Measurements from ENCODE around the gene CACNA1G.

Gene CACNA1G

DNA sequence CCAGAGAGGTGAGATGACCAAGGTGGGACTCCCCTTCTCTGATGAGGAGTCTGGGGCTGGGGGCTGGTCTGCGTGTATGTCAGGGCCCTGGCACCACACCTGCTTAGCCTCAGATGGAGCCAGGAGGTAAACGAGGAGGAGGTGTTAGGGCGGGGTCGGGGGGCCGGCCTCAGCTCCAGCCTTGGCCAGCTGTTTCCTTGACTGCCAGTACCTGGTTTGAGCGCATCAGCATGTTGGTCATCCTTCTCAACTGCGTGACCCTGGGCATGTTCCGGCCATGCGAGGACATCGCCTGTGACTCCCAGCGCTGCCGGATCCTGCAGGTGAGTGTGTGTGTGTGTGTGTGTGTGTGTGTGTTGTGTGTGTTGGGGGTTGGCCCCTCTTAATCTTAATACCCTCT, 8.1 kb downstream of the CACNA1G start:
- DNase-seq (ENCODE audit: low spot score) = no peak

- DNase-seq (ENCODE audit: low spot score) = no peak
Measured at GRCh38 chr17:50569592-50569991, 9.1 kb downstream of the CACNA1G start.

- no peak for DNase-seq (ENCODE audit: low spot score)
Measured at GRCh38 chr17:50570032-50570431, 9.5 kb downstream of the CACNA1G start.

GRCh38 chr17:50570528-50570927, 10.0 kb downstream of the CACNA1G start:
- no peak for DNase-seq (ENCODE audit: low spot score)

DNA sequence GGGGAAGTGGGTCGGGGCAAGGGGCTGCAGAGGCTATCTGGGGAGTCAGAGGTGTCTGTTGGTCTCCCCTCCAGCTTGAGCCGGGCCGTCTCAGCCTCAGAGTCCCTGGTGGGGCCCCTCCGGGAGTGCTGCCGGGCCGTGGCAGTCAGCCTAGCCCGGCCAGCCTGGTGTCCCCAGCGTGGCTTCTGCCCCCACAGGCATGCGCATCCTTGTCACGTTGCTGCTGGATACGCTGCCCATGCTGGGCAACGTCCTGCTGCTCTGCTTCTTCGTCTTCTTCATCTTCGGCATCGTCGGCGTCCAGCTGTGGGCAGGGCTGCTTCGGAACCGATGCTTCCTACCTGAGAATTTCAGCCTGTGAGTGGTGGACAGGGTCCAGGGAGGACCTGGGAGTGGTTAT, 11.2 kb downstream of the CACNA1G start:
- no peak for DNase-seq (ENCODE audit: low spot score)

GRCh38 chr17:50572541-50572940, 12.0 kb downstream of the CACNA1G start:
- DNase-seq (ENCODE audit: low spot score) = no peak

DNA sequence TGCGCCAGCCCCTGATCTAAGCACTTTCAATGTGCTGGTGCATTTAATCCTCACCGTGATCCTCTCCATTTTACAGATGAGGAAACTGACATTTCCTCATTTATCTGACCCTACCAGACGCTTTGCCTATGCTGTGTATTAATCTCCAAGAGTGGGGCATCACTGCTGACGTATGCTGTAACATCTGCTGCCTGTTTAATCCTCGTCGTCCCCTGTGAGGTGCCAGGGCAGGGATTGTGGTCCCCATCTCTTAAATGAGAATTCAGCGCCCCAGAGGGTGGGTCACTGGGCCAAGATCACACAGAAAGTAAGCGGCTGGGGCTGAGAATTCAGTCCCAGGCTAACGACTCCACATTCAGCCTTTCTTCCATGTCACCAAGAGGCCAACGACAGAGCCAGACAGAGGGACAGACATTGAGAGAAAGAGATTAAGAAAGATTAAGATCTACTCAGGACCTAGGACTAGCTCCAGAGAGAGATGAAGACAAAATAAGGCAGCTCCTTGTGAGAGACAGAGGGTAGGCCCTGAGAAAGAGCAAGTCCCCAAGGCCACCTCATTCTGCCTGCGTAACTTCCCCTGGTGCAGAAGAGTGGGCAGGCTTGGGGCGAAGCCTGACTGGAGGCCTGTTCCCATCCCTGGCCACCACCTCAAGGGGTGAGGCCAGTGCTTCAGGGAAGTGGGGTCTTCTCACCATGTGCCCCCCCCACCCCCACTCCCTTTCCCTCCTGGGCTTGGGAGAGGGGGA, 13.5 kb downstream of the CACNA1G start:
- DNase-seq (ENCODE audit: low spot score) = no peak

- DNase-seq (ENCODE audit: low spot score) = no peak
Measured at GRCh38 chr17:50575581-50576210, 15.2 kb downstream of the CACNA1G start.

- no peak for DNase-seq (ENCODE audit: low spot score)
Measured at GRCh38 chr17:50576864-50577263, 16.3 kb downstream of the CACNA1G start.

- DNase-seq (ENCODE audit: low spot score) = no peak
Measured at GRCh38 chr17:50577451-50577954, 17.0 kb downstream of the CACNA1G start.

- DNase-seq (ENCODE audit: low spot score) = no peak
Measured at GRCh38 chr17:50578173-50578572, 17.7 kb downstream of the CACNA1G start.

- no peak for DNase-seq (ENCODE audit: low spot score)
Measured at GRCh38 chr17:50579399-50579798, 18.9 kb downstream of the CACNA1G start.

DNA sequence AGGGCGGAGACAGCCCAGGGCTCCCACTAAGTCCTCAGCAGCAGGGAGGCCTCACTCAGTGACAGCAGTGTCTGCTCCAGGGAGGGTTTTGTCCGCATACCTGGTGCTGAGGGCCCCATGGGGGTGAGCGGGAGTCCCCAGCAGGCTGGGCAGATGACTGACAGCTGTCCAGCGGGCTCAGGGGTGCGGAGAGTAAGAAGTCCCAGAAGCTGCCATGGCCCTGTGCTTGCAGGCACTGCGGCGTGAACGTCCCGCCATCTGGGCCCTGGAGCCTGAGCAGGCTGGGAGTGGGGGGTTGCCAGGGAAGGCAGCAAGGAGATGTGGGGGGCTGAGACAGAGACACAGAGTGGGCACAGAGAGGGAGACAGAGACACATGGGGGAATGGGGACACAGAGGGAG, 20.1 kb downstream of the CACNA1G start:
- no peak for DNase-seq (ENCODE audit: low spot score)

DNA sequence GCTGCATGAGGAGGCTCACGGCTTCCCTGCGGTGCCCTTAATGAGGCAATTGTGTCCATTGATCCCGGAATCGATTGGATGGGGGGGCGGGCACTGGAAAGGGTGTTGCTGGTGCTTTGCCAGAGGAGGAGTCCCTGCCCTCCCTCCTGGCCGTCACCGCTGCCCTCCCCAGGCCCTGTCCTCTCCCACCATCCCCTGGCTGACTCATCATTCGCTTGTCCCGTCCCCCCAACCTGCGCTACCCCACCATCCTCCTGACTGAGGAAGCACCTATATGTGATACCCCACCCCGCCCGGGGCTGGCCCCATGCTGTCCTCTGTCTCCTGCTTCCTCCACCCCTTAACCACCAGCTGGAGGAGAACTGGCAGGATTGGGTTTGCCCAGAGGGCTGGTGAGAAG, 20.8 kb downstream of the CACNA1G start:
- DNase-seq (ENCODE audit: low spot score) = no peak

DNA sequence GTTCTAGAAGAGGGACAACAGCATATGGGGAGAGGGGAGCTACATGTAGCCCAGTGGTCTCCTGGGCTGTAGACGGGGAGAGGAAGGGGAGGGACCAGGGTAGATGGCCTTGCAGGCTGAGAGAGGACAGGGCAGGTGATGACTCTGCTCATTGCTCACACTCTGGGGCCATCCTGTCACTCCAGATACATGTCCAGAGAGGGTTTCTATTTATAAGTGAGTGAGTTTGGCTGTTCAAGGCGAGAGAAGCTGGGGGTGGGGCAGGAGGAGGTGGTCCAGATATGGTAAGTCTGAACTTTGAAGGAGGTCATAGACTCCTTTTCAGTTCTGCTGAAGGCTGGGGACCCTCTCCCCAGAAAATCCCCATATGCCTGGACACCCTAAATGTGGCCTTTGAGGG, 22.2 kb downstream of the CACNA1G start:
- no peak for DNase-seq (ENCODE audit: low spot score)

- DNase-seq (ENCODE audit: low spot score) = no peak
Measured at GRCh38 chr17:50583641-50584040, 23.1 kb downstream of the CACNA1G start.

DNA sequence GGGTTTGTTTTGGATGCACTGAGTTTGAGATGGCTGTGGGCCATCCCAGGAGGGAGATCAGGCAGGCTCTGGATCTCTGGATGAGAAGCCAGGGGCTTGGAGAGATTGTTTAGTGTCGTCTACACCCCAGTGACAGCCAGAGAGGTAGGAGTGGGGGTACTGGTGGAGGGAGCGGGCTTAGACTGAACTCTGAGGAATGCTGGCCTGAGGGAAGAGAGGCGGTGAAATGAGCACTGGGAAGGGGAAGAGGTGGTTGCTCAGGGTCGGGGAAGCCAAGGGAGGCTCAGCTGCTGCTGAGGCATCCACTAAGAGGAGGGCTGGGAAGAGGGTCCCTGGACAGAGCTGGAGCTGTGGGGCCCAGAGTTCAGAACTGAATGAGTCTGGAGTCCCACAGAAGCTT, 23.6 kb downstream of the CACNA1G start:
- no peak for DNase-seq (ENCODE audit: low spot score)

- DNase-seq (ENCODE audit: low spot score) = no peak
Measured at GRCh38 chr17:50584749-50585148, 24.2 kb downstream of the CACNA1G start.

- DNase-seq (ENCODE audit: low spot score) = no peak
Measured at GRCh38 chr17:50585346-50585745, 24.8 kb downstream of the CACNA1G start.

- DNase-seq (ENCODE audit: low spot score) = no peak
Measured at GRCh38 chr17:50585891-50586290, 25.4 kb downstream of the CACNA1G start.

- DNase-seq (ENCODE audit: low spot score) = no peak
Measured at GRCh38 chr17:50586421-50587247, 26.1 kb downstream of the CACNA1G start.

DNA sequence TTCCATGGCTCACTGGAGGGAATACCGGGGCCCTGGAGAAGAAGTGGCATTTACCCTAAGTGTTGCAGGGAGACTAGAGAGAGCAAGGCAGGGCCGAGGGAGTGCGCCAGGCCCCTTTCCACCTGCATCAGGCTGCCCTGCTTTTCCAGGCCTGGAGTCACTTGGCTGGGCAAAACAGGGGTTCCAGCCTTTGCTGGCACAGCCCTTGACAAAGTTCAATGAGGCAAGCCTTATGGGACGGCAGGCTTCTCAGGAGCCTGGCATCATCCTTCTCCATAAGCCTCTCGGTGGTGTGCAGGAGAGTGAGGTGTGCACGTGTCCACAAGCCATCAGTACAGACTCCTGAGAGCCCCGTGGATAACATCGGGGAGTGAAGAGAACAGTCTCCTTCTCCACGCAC, 27.1 kb downstream of the CACNA1G start:
- no peak for DNase-seq (ENCODE audit: low spot score)

Data from GM03348 (cell line).